ENCODE data around the gene PTGDS.
A peak's percentile ranks its signal among the peaks of the same experiment; 100 is the strongest.

Gene PTGDS

GRCh38 chr9:136972743-136973142, 4.6 kb upstream of the PTGDS start:
- TF ChIP-seq CTCF (IDR thresholded peaks at IDR 0.05; ENCODE audit: low read depth, low read length), result no peak
- no peak overlapping the region for H3K4me3 ChIP-seq (ENCODE audit: low read depth, low read length)

- TF ChIP-seq CTCF (IDR thresholded peaks at IDR 0.05; ENCODE audit: low read depth, low read length), result no peak
- H3K4me3 ChIP-seq (ENCODE audit: low read depth, low read length), result no peak overlapping the region
These were observed 3.4 kb upstream of the PTGDS start for GRCh38 chr9:136973618-136974617.

GRCh38 chr9:136974817-136975535, 2.3 kb upstream of the PTGDS start:
- no peak for TF ChIP-seq CTCF (IDR thresholded peaks at IDR 0.05; ENCODE audit: low read depth, low read length)
- H3K4me3 ChIP-seq (ENCODE audit: low read depth, low read length), result no peak overlapping the region

- H3K4me3 ChIP-seq (ENCODE audit: low read depth, low read length), result no peak overlapping the region
- no peak for TF ChIP-seq CTCF (IDR thresholded peaks at IDR 0.05; ENCODE audit: low read depth, low read length)
These were observed 1.7 kb upstream of the PTGDS start for GRCh38 chr9:136975644-136976043.

- H3K4me3 ChIP-seq (ENCODE audit: low read depth, low read length), result peak overlapping the region; percentile 46
- no peak for TF ChIP-seq CTCF (IDR thresholded peaks at IDR 0.05; ENCODE audit: low read depth, low read length)
These were observed 357 bp downstream of the PTGDS start for GRCh38 chr9:136977649-136978072.

GRCh38 chr9:136978073-136978864, 965 bp downstream of the PTGDS start:
- H3K4me3 ChIP-seq (ENCODE audit: low read depth, low read length), result peak overlapping the region; percentile 46
- no peak for TF ChIP-seq CTCF (IDR thresholded peaks at IDR 0.05; ENCODE audit: low read depth, low read length)

Data from WI38 (cell line).